ENCODE data around the gene ACSF3. TPM values are rescaled to one million over a fixed set of nuclear protein-coding genes. Genes with fewer than 3 reads are reported as not detected.
"Not testable (repeated sequence)": the region's sequence is repeated elsewhere in the genome, so short reads cannot be mapped to it uniquely, and the experiment has no call there.

ACSF3 gene
- total RNA-seq, 2 experiments from 2014 or later: 44.4 to 45.3 TPM

GRCh38 chr16:89072548-89073130 is 21.0 kb upstream of the ACSF3 start:
- Mint-ChIP-seq H3K36me3 (ENCODE audit: low read depth) (no peaks in the 10 kb centered on the region), H3K4me1 (no peaks in the 10 kb centered on the region), H3K27me3 (no peaks in the 10 kb centered on the region), H3K4me3 (no peak overlapping the region), H3K27ac (no peak overlapping the region), H3K9me3 (peaks cover 19% of the 10 kb centered on the region)
- POLR2A ChIA-PET: no interaction called here
- CTCF ChIA-PET: no interaction called here
- no peak for DNase-seq

- ChIA-PET POLR2A (no interaction called here), CTCF (no interaction called here)
- H3K36me3 Mint-ChIP-seq (ENCODE audit: low read depth): no peaks in the 10 kb centered on the region
- H3K9me3 Mint-ChIP-seq: peaks cover 19% of the 10 kb centered on the region
- no peak overlapping the region for H3K4me3 Mint-ChIP-seq
- H3K4me1 Mint-ChIP-seq: no peaks in the 10 kb centered on the region
- H3K27me3 Mint-ChIP-seq: no peaks in the 10 kb centered on the region
- H3K27ac Mint-ChIP-seq: no peak overlapping the region
- DNase-seq: no peak
These were observed 20.1 kb upstream of the ACSF3 start for GRCh38 chr16:89073346-89074071.

GRCh38 chr16:89074072-89074674 is 19.5 kb upstream of the ACSF3 start:
- H3K4me1 Mint-ChIP-seq; POLR2A ChIA-PET; H3K4me3 Mint-ChIP-seq; H3K27me3 Mint-ChIP-seq; DNase-seq; CTCF ChIA-PET; H3K27ac Mint-ChIP-seq; H3K36me3 Mint-ChIP-seq (ENCODE audit: low read depth): not testable (repeated sequence)
- H3K9me3 Mint-ChIP-seq: peaks cover 19% of the 10 kb centered on the region

- H3K27me3 Mint-ChIP-seq: no peaks in the 10 kb centered on the region
- H3K9me3 Mint-ChIP-seq: peaks cover 19% of the 10 kb centered on the region
- no peak overlapping the region for H3K27ac Mint-ChIP-seq
- POLR2A ChIA-PET: no interaction called here
- CTCF ChIA-PET: no interaction called here
- H3K36me3 Mint-ChIP-seq (ENCODE audit: low read depth): no peaks in the 10 kb centered on the region
- no peaks in the 10 kb centered on the region for H3K4me1 Mint-ChIP-seq
- DNase-seq: no peak
- no peak overlapping the region for H3K4me3 Mint-ChIP-seq
These were observed 18.6 kb upstream of the ACSF3 start for GRCh38 chr16:89074803-89075688.

GRCh38 chr16:89076159-89076558 is 17.5 kb upstream of the ACSF3 start:
- DNase-seq: no peak
- CTCF ChIA-PET: no interaction called here
- Mint-ChIP-seq H3K4me3 (no peak overlapping the region), H3K9me3 (peaks cover 19% of the 10 kb centered on the region), H3K27ac (no peak overlapping the region), H3K36me3 (ENCODE audit: low read depth) (no peaks in the 10 kb centered on the region), H3K4me1 (no peaks in the 10 kb centered on the region), H3K27me3 (no peaks in the 10 kb centered on the region)
- POLR2A ChIA-PET: no interaction called here

- H3K27me3 Mint-ChIP-seq: no peaks in the 10 kb centered on the region
- ChIA-PET POLR2A (no interaction called here), CTCF (no interaction called here)
- no peak for DNase-seq
- no peak overlapping the region for H3K4me3 Mint-ChIP-seq
- no peaks in the 10 kb centered on the region for H3K36me3 Mint-ChIP-seq (ENCODE audit: low read depth)
- H3K27ac Mint-ChIP-seq: no peak overlapping the region
- H3K9me3 Mint-ChIP-seq: peaks cover 19% of the 10 kb centered on the region
- H3K4me1 Mint-ChIP-seq: no peaks in the 10 kb centered on the region
These were observed 16.6 kb upstream of the ACSF3 start for GRCh38 chr16:89077076-89077475.

GRCh38 chr16:89078172-89078571 is 15.5 kb upstream of the ACSF3 start:
- no peak for DNase-seq
- no peak overlapping the region for H3K27ac Mint-ChIP-seq
- ChIA-PET CTCF (no interaction called here), POLR2A (no interaction called here)
- no peaks in the 10 kb centered on the region for H3K36me3 Mint-ChIP-seq (ENCODE audit: low read depth)
- H3K9me3 Mint-ChIP-seq: peaks cover 19% of the 10 kb centered on the region
- H3K4me1 Mint-ChIP-seq: no peaks in the 10 kb centered on the region
- H3K27me3 Mint-ChIP-seq: no peaks in the 10 kb centered on the region
- H3K4me3 Mint-ChIP-seq: no peak overlapping the region

- no peak overlapping the region for H3K27ac Mint-ChIP-seq
- H3K9me3 Mint-ChIP-seq: peaks cover 12% of the 10 kb centered on the region
- CTCF ChIA-PET: no interaction called here
- DNase-seq: no peak
- H3K4me1 Mint-ChIP-seq: peaks cover 2% of the 10 kb centered on the region
- POLR2A ChIA-PET: no interaction called here
- no peaks in the 10 kb centered on the region for H3K36me3 Mint-ChIP-seq (ENCODE audit: low read depth)
- H3K27me3 Mint-ChIP-seq: peaks cover 2% of the 10 kb centered on the region
- H3K4me3 Mint-ChIP-seq: no peak overlapping the region
These were observed 14.1 kb upstream of the ACSF3 start for GRCh38 chr16:89079434-89079980.

- peaks cover 12% of the 10 kb centered on the region for H3K9me3 Mint-ChIP-seq
- H3K4me3 Mint-ChIP-seq: no peak overlapping the region
- no peaks in the 10 kb centered on the region for H3K36me3 Mint-ChIP-seq (ENCODE audit: low read depth)
- H3K27me3 Mint-ChIP-seq: peaks cover 3% of the 10 kb centered on the region
- H3K27ac Mint-ChIP-seq: no peak overlapping the region
- ChIA-PET CTCF (no interaction called here), POLR2A (no interaction called here)
- DNase-seq: no peak
- H3K4me1 Mint-ChIP-seq: peaks cover 3% of the 10 kb centered on the region
These were observed 13.3 kb upstream of the ACSF3 start for GRCh38 chr16:89080196-89080853.

- H3K4me3 Mint-ChIP-seq: no peak overlapping the region
- H3K4me1 Mint-ChIP-seq: peaks cover 3% of the 10 kb centered on the region
- peaks cover 3% of the 10 kb centered on the region for H3K27me3 Mint-ChIP-seq
- H3K27ac Mint-ChIP-seq: no peak overlapping the region
- no peaks in the 10 kb centered on the region for H3K36me3 Mint-ChIP-seq (ENCODE audit: low read depth)
- ChIA-PET POLR2A (no interaction called here), CTCF (no interaction called here)
- DNase-seq: no peak
- H3K9me3 Mint-ChIP-seq: peaks cover under 1% of the 10 kb centered on the region
These were observed 12.1 kb upstream of the ACSF3 start for GRCh38 chr16:89081556-89081955.

GRCh38 chr16:89084411-89084810 is 9.2 kb upstream of the ACSF3 start:
- Mint-ChIP-seq H3K9me3 (no peaks in the 10 kb centered on the region), H3K27ac (no peak overlapping the region), H3K4me1 (peaks cover 3% of the 10 kb centered on the region), H3K27me3 (peaks cover 4% of the 10 kb centered on the region), H3K36me3 (ENCODE audit: low read depth) (no peaks in the 10 kb centered on the region), H3K4me3 (no peak overlapping the region)
- ChIA-PET CTCF (interaction anchor here (1.0 kb wide), 1 partner anchor 9 kb away, joined by 3 read pairs; no protein-coding TSS in a partner anchor), POLR2A (interaction anchor here (0.9 to 1.1 kb wide), 2 partner anchors 10 to 14 kb away, joined by 3 read pairs; partner anchors contain the start of gene ACSF3)
- DNase-seq: no peak

- no peaks in the 10 kb centered on the region for H3K36me3 Mint-ChIP-seq (ENCODE audit: low read depth)
- DNase-seq: no peak
- no peaks in the 10 kb centered on the region for H3K9me3 Mint-ChIP-seq
- POLR2A ChIA-PET: interaction anchor here (0.8 to 1.1 kb wide), 3 partner anchors 9 to 13 kb away, joined by 3 read pairs; partner anchors contain the start of gene ACSF3
- H3K27me3 Mint-ChIP-seq: peaks cover 8% of the 10 kb centered on the region
- CTCF ChIA-PET: interaction anchor here (1.0 kb wide), 1 partner anchor 8 kb away, joined by 3 read pairs; no protein-coding TSS in a partner anchor
- no peak overlapping the region for H3K4me3 Mint-ChIP-seq
- H3K27ac Mint-ChIP-seq: no peak overlapping the region
- peaks cover 3% of the 10 kb centered on the region for H3K4me1 Mint-ChIP-seq
These were observed 8.6 kb upstream of the ACSF3 start for GRCh38 chr16:89084814-89085612.
